ENCODE measurements around the gene OR51M1.

DNA sequence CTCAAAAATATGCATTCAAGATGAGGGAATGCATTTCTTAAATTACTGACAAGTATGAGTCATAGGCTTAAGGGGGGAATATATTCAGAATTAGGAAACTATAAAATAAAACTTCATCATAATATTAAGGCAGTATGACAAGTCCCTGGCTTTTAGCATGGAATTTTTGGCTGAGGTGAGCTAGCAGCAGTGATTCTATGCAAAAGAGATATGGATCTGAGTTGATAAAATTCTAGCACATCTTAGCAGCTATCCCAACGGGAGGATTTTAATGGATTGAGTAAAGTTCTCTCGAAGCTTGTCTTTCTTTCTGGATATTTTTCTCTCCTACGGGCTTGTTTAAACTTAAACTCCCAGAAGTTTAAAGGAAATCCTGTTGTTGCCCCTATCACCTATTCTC lies 39.5 kb downstream of the OR51M1 start:
- TF ChIP-seq SP1 (IDR thresholded peaks at IDR 0.05), result no peak
- TF ChIP-seq LEF1 (IDR thresholded peaks at IDR 0.05; ENCODE audit: borderline replicate concordance), result no peak
- TF ChIP-seq SUZ12 (IDR thresholded peaks at IDR 0.05), result no peak
- TF ChIP-seq BHLHE40 (IDR thresholded peaks at IDR 0.05; ENCODE audit: borderline replicate concordance), result no peak
- no peak for TF ChIP-seq FOXK2 (IDR thresholded peaks at IDR 0.05)
- TF ChIP-seq ARNT (IDR thresholded peaks at IDR 0.05), result no peak
- no peak for TF ChIP-seq NFRKB (IDR thresholded peaks at IDR 0.05)
- no peak for TF ChIP-seq ZNF384 (IDR thresholded peaks at IDR 0.05)
- TF ChIP-seq PKNOX1 (IDR thresholded peaks at IDR 0.05), result no peak
- TF ChIP-seq TARDBP (IDR thresholded peaks at IDR 0.05), result no peak
- no peak for TF ChIP-seq CTBP1 (IDR thresholded peaks at IDR 0.05; ENCODE audit: borderline replicate concordance)
- TF ChIP-seq ELF4 (IDR thresholded peaks at IDR 0.05), result no peak
